ENCODE measurements around the gene WASF3. TPM values are rescaled to one million over a fixed set of nuclear protein-coding genes. Genes with fewer than 3 reads are reported as not detected.

The WASF3 gene
- polyA plus RNA-seq, 3 donors: not detected

- Histone ChIP-seq H3K27ac (ENCODE audit: low read depth in 1 of 2, low read length in 2 of 2) (no peak overlapping the region), H3K4me3 (replicated peaks in 1 of 3; ENCODE audit: low read depth in 2 of 3, low read length in 3 of 3) (no peak overlapping the region), H4K20me1 (ENCODE audit: insufficient read depth, low read length) (no peaks in the 10 kb centered on the region), H3K79me2 (ENCODE audit: insufficient read depth, low read length) (no peaks in the 10 kb centered on the region), H3K9me3 (replicated peaks in 1 of 2; ENCODE audit: control insufficient read depth in 1 of 2, insufficient read depth in 1 of 2, low read length in 2 of 2) (peaks cover 4 to 7% of the 10 kb centered on the region in 2 donors), H3K4me2 (replicated peaks; ENCODE audit: extremely low read depth, low read length, poor library complexity, severe bottlenecking) (no peak overlapping the region), H3K4me1 (ENCODE audit: control insufficient read depth in 1 of 2, insufficient read depth in 2 of 2, low read length in 2 of 2) (no peaks in the 10 kb centered on the region), H3K27me3 (ENCODE audit: control insufficient read depth in 2 of 2, insufficient read depth in 2 of 2, low read length in 2 of 2) (peaks cover 0 to 3% of the 10 kb centered on the region in 2 donors), H3K9ac (ENCODE audit: insufficient read depth, low read length, poor library complexity, severe bottlenecking) (no peak overlapping the region), H2AFZ (ENCODE audit: insufficient read depth, low read depth, low read length, poor library complexity, severe bottlenecking) (no peak overlapping the region), H3K36me3 (replicated peaks in 1 of 2; ENCODE audit: control insufficient read depth in 1 of 2, insufficient read depth in 2 of 2, low read length in 2 of 2) (no peaks in the 10 kb centered on the region)
- Mint-ChIP-seq H3K36me3 (no peaks in the 10 kb centered on the region), H3K9me3 (peaks cover 0 to 20% (median 9%) of the 10 kb centered on the region in 7 donors), H3K27me3 (ENCODE audit: low read depth in 3 of 3) (peaks cover 3 to 11% (median 10%) of the 10 kb centered on the region in 3 donors), H3K4me1 (peaks cover 3% of the 10 kb centered on the region), H3K4me3 (no peak overlapping the region), H3K27ac (peak overlapping the region in 1 of 7 donors; percentile 18)
- intact Hi-C loops (cut with micrococcal nuclease): loop anchor here (5.0 to 10.0 kb wide), 4 partner anchors 210 to 512 kb away; no protein-coding TSS in a partner anchor
- TF ChIP-seq CTCF (IDR thresholded peaks at IDR 0.05): no peak
- DNase-seq: no peak
- 92% methylated on average over 18 of the region's 19 CpGs for WGBS (ENCODE audit: insufficient coverage)
Measured at GRCh38 chr13:26694609-26695359, 137.3 kb downstream of the WASF3 start.

- Histone ChIP-seq H3K27me3 (ENCODE audit: control insufficient read depth in 2 of 2, insufficient read depth in 2 of 2, low read length in 2 of 2) (peaks cover 0 to 3% of the 10 kb centered on the region in 2 donors), H3K79me2 (ENCODE audit: insufficient read depth, low read length) (no peaks in the 10 kb centered on the region), H3K36me3 (replicated peaks in 1 of 2; ENCODE audit: control insufficient read depth in 1 of 2, insufficient read depth in 2 of 2, low read length in 2 of 2) (no peaks in the 10 kb centered on the region), H3K4me2 (replicated peaks; ENCODE audit: extremely low read depth, low read length, poor library complexity, severe bottlenecking) (no peak overlapping the region), H3K9me3 (replicated peaks in 1 of 2; ENCODE audit: control insufficient read depth in 1 of 2, insufficient read depth in 1 of 2, low read length in 2 of 2) (peaks cover 3 to 4% of the 10 kb centered on the region in 2 donors), H2AFZ (ENCODE audit: insufficient read depth, low read depth, low read length, poor library complexity, severe bottlenecking) (no peak overlapping the region), H4K20me1 (ENCODE audit: insufficient read depth, low read length) (no peaks in the 10 kb centered on the region), H3K4me1 (ENCODE audit: control insufficient read depth in 1 of 2, insufficient read depth in 2 of 2, low read length in 2 of 2) (no peaks in the 10 kb centered on the region), H3K9ac (ENCODE audit: insufficient read depth, low read length, poor library complexity, severe bottlenecking) (no peak overlapping the region), H3K27ac (ENCODE audit: low read depth in 1 of 2, low read length in 2 of 2) (no peak overlapping the region), H3K4me3 (replicated peaks in 1 of 3; ENCODE audit: low read depth in 2 of 3, low read length in 3 of 3) (no peak overlapping the region)
- Mint-ChIP-seq H3K4me3 (no peak overlapping the region), H3K9me3 (peaks cover 0 to 20% (median 6%) of the 10 kb centered on the region in 7 donors), H3K36me3 (no peaks in the 10 kb centered on the region), H3K27me3 (ENCODE audit: low read depth in 3 of 3) (peaks cover 5 to 11% (median 10%) of the 10 kb centered on the region in 3 donors), H3K4me1 (peaks cover 3% of the 10 kb centered on the region), H3K27ac (peak overlapping the region in 1 of 7 donors; percentile 18)
- WGBS (ENCODE audit: insufficient coverage): 87% methylated on average over 9 of the region's 9 CpGs
- no peak for TF ChIP-seq CTCF (IDR thresholded peaks at IDR 0.05)
- DNase-seq: no peak
- intact Hi-C loops (cut with micrococcal nuclease): loop anchor here (5.0 to 10.0 kb wide), 4 partner anchors 211 to 513 kb away; no protein-coding TSS in a partner anchor
Measured at GRCh38 chr13:26695360-26695705, 137.8 kb downstream of the WASF3 start.

Measured in CD14-positive monocyte (primary cell).